Measurements from ENCODE around the gene TIMM10B. TPM values are rescaled to one million over a fixed set of nuclear protein-coding genes. Genes with fewer than 3 reads are reported as not detected.

Gene TIMM10B, protein sequence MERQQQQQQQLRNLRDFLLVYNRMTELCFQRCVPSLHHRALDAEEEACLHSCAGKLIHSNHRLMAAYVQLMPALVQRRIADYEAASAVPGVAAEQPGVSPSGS
- 31.5 and 35.3 TPM in 2 replicates for total RNA-seq
- polyA plus RNA-seq (2012): 29.6 TPM

DNA sequence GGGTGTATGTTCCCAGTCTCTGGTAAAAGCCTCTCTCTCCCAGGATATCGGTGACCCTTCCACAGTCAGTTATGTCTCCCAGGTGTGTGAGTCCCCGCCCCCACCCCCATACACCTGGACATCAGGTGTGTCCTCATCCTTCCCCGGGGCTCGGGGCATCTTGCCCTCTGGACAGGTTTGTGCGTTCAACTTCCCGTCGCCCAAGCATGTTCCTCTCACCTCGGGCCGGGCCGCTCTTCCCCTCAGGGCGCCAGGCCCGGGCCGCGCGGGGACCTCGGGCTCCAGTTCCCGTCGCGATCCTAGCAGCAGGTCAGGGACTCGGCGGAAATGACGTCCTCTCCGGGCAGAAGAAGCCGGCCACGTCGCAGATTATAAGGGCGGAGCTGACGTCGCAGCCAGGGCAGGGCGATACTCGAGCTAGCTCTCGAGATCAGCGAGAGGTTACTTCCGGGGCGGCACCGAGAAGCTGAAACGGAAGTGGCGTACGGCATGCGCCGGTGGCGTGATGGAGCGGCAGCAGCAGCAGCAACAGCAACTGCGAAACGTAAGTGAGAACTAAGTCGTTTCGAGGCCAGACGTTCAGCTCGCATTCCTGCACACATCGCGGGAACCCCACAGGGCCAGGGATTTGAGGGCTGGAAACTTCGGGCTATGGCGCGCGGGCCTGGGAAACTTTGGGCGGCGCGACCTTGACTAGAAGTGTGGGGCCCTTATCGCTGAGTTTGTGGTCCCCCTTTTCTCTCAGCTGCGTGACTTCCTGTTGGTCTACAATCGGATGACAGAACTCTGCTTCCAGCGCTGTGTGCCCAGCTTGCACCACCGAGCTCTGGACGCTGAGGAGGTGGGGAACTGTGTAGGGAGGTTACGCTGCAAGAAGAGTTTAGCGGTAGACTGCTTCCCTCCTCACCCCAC is at the start of gene TIMM10B, which contains the start of gene ARFIP2:
Gene TIMM10B (plus strand): TSS at position 490 of the 912 bp plus-strand sequence. CDS start 16 bp downstream, at position 506.
Gene ARFIP2 (minus strand): TSS at position 320 of the 912 bp plus-strand sequence. CDS start 910 bp downstream, outside the sequence.
- DNase-seq (ENCODE audit: low read depth): peak; percentile 98

DNA sequence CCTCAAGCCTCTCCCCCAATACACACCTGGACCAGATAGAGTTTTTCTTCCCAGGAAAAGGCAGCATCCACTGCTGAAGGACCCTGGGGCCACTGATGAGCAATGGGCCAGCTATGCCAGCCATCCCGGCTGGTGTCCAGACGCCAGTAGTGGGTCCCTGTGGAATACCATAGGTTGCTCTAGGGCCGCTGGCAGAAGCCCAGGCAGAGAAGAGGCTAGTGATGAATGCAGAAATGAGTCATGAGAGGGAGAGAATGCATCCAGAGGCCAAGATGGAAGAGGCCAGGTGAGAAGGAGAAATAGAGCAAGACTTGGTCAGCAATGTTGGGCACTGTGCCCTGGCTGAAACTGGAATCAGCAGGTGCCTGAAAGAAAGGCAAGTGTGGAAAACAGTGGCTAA is 49.4 kb upstream of the TIMM10B start:
- DNase-seq (ENCODE audit: low read depth): peak; percentile 91

DNA sequence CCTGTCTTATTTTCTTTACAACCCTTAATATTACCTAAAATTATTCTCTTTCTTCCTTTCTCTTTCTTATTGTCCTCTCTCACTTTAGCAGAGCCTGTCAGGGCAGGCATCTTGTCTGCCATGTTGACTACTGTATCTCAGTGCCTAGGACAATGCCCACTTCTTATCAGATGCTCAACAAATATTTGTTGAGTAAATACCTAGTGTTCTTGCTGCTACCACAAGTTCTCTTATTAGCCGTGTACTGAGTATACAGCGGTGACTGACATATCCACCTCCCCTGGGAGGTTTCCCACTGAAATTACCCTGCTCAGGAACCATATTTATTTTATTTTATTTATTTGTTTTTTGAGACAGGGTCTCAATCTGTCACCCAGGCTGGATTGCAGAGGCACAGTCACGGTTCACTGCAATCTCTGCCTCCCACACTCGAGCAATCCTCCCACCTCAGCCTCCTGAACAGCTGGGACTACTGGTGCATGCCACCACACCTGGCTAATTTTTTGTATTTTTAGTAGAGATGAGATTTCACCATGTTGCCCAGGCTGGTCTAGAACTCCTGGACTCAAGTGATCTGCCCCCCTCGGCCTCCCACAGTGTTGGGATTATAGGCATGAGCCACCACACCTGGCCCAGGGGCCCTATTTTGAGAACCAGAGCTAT is 47.2 kb upstream of the TIMM10B start:
- DNase-seq (ENCODE audit: low read depth): no peak

DNA sequence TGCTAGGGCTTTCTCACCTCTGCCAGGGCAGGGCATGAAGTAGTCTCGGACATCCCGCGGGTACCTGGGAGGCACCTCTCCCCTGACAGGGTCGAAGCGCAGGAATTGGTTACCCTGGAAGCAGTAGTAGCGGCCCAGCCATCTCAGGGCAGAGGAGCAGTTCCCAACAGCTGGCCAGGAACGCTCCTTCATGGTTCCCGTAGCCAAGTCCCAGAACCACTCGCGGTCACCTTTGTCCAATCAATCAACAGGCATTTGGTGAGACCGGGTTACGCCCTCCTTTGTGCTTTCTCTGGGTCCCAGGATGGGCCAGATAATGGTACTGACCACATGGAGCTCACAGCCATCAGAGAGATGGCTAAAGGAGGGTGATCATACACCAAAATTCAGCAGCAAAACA is 43.9 kb upstream of the TIMM10B start:
- DNase-seq (ENCODE audit: low read depth): no peak

DNA sequence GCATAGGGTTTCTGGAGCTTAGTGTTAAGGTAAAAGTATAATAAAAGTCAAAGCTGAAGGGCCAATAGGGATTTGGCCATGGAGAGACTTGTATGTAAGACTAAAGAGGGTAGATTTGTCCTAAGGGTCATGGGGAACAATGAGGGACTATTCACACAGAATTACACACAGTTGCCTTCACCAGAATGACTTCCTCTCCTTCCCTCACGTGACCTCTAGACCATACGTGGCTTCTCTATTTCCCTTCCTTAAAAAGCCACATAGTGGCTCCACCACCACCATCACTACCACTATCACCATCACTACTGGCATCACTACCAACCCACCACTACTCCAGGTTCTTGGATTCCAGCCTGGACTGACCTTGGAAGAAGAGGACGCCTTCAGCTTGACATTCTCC is 43.3 kb upstream of the TIMM10B start:
- DNase-seq (ENCODE audit: low read depth): no peak

DNA sequence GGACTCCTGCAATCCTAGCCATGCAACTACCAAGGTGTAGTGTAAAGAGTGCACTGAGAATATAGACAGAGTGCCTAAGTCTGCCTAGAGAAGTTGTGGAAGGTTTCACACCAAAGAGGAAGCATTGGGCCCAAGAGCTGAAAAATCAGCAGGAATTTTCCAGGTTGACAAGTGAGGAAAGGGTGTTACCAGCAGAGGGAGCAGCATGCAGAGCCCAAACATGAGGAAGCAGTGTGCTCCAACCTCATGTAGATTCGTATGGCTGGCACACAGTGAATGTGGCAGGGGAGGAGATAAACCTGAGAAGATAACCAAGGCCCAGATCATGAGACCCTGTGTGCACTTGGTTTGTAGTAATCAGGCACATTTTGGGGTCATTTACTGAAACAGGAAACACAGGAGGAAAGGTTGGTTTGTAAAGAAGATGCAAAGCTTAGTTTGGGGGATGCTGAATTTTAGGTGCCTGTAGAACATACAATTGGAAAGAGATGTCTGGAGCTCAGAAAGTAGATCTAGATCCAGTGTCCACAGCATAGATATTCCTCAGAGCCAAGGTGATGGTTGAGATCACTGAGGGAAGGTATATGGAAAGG is 42.2 kb upstream of the TIMM10B start:
- DNase-seq (ENCODE audit: low read depth): peak; percentile 52

DNA sequence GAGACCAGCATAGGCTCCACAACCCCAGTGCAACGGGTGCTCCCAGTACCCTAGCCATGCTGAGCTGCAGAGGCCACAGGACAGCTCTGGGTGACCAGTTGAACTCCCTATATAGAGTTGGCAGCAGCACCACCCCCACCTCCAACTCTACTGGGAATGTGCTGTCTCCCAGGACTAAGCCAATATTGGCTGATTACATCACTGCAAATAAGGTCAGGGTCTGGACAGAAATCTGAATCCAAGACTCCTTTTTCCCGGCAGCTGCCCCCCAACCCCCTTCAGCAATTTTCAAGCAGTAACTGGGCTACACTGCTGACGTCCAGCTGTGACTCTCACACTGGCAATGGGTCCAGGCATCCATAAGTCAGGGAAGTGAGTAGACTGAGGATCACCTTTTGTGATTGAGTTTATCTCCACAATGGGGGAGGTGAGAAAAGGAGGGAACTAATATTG is 40.4 kb upstream of the TIMM10B start, which contains the start of gene HPX:
Gene HPX (minus strand): TSS at position 82 of the 453 bp plus-strand sequence. CDS start 24 bp downstream, at position 58.
- no peak for DNase-seq (ENCODE audit: low read depth)

DNA sequence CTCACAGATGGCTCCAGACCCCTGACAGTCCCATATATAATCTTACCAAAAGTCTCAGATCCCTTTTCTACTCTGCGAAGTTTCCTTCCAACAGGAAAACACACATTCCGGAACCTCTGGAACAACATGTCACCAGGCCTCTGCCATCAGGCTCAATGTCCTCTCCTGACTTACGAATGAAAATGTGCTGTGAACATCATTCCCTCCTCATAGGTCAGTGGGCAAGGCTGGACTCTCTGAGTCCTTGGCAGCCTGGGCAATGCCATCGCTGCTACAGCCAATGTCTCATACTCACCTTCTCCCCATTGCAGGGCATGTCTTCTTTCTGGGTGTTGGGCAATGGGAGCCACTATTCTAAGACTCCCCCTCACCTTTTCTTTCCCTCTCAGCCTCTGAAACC is 38.9 kb upstream of the TIMM10B start:
- DNase-seq (ENCODE audit: low read depth): no peak

DNA sequence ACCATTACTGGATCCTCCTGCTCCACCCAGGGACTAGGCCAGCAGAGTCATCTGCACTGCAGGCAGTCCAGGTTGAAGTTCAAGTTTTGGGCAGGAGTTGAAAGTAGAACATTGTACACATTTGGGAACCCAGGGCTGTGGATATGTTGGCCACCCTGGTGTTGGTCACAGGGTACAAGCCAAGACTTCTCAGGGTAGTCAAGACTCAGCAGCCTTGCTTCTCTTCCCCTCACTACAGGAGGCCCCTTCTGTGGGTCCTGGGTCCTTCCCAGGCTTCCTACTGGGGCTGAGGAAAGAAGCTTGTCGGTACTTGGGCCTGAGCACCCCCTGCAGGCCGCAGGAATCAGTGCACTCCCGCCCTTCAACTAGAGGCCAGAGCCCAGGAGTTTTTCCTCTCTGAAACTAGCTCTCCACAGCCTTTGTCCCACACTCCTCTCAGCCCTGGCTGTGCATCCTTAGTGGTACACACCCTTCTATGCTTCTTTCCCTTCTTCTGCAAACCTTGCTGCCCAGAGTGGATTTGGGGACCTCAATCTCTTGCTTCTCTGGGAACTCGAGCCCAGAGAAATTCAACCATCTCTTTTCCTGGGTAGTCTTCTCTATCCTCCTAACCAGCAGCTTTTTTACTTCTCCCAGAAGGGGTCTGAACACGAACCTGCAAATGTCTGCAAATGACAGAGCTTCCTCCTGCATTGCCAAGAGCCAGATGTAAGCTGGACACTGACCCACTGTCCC is 37.9 kb upstream of the TIMM10B start:
- peak; percentile 52 for DNase-seq (ENCODE audit: low read depth)

DNA sequence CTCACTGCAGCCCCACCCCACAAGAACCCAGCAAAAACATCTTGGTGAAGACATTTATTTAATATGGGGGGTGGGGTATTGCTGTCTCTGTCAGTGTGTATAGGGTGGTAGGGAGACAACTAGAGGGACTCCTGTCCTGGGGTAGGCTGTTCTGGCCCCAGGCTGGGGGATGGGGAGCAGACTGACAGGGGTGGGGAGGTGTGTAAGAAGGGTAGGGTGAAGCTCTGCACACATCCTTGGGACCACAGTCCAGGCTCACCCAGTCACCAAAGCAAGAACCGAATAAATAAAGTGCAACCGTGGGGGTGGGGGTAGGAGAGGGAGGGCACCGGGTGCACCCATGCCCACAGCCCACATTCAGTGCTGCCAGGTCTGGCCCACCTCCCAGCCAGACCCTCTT is 32.7 kb upstream of the TIMM10B start:
- no peak for DNase-seq (ENCODE audit: low read depth)

DNA sequence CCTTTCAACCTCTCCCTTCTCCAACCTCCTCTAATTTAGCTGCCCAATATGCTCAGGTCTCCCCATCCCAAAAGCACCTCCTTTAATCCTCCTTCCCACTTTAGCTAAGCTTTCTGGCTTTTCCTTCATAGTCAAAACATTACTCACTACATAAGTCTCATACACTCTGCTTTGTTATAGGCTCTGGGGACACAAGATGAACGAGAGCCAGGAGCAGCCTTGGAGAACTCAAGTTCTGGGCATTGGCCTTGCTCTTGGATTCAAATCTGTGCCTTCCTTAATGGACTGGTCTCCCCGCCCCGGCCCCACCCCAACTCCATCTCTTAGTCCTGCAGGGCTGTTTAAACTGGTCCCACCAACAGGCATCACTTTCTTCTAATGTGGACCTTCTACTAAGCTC is 29.1 kb upstream of the TIMM10B start:
- DNase-seq (ENCODE audit: low read depth): no peak

DNA sequence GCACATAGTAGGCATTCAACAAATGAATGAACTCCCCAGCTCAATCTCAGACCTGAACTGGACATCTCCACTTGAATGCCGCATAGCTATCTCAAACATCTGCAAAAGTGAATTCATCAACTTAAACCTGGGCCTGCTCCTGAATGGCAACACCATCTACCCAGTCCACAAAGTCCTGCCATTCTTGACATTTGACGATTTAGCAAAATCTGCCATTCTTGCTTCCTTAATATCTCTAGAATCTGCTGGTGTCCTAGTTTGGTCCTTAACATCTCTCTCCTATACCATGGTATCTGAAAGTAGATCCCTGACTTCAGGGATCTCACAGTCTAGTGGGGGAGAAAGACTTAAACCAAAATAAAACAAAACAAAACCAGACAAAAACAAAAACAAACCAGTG is 28.1 kb upstream of the TIMM10B start:
- DNase-seq (ENCODE audit: low read depth): no peak

DNA sequence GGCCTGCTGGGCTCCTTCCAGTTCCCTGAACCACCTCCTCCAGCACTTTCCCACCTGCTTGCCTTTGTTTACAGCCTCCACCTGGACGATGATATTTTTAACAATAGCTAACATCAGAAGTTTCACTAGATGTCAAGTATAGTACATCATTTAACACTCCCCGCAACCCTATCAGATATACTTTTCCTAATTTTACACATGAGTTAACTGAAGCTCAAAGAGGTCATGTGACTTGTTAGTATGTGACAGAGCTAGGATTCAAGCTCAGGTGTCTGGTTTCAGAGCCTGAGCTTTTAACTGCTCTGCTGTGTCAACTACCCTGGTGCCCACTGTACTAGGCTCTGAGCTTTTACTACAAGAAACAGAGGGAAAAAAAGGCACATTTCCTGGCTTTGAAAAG is 26.2 kb upstream of the TIMM10B start:
- DNase-seq (ENCODE audit: low read depth): no peak

DNA sequence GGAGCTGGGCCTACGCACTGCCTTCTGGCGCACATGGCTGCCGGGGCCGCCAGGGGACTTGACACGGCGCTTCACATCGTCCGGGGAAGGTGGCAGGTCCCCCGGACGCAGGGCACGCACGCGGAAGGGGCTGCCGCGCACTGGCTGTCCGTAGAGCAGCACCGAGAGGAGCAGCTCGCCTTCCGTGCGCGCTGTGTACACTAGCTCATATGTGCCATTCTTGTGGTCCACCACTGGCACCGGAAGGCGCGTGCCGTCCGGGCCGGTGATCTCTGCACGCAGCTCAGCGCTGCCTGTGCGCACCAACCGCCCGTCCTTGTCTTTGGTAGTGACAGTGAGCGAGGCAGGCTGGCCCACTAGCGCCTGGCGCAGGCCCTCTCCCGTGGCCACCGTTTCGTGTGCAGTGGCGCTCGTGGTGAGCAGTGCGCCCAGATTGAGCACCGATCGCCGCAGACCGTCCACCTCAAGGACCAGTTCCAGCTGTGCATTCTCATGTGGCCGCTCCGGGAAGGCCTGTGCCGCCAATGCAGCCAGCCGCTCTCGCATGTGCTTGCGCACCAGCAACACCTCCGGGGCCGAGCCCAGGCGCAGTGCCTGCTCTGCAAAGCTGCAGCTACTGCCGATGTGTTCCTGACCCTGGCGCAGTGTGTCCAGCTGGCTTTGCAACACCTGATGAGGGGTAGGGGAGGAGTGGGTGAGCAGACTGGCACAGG is 24.8 kb upstream of the TIMM10B start:
- DNase-seq (ENCODE audit: low read depth): no peak

DNA sequence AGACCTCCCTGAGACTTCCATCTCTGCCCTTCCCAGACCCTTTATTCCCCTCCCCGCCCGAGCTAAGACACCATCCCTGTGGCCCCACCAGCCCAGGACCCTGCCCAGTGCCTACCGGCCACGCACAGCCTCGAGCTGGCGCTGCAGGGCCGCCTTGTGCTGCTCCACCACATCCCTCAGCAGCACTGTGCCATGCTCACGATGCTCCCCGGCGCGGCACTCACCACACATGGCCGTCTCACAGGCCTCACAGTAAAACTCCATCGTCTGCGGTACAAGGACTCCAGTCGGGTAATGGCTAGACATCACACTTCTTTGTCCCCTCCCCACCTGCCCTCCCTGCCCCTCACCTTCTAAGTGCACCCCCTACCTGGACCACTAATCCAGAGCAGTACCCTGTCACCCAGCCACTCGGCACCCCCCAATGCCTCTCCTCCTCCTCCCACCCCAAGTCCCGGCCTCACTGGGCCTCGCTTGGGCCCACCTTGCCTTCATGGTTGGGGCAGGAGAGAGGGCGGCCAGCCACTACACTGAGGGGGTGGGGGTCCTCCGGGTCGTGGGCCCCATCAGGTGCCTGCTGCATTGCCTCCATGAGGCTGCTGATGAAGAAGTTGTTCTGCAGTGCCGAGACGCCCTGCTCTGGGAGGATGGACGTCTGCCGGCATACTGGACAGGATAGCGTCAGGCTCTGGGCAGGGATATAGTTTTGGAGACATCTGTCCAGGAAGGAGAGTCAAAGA is 23.6 kb upstream of the TIMM10B start:
- DNase-seq (ENCODE audit: low read depth): no peak

DNA sequence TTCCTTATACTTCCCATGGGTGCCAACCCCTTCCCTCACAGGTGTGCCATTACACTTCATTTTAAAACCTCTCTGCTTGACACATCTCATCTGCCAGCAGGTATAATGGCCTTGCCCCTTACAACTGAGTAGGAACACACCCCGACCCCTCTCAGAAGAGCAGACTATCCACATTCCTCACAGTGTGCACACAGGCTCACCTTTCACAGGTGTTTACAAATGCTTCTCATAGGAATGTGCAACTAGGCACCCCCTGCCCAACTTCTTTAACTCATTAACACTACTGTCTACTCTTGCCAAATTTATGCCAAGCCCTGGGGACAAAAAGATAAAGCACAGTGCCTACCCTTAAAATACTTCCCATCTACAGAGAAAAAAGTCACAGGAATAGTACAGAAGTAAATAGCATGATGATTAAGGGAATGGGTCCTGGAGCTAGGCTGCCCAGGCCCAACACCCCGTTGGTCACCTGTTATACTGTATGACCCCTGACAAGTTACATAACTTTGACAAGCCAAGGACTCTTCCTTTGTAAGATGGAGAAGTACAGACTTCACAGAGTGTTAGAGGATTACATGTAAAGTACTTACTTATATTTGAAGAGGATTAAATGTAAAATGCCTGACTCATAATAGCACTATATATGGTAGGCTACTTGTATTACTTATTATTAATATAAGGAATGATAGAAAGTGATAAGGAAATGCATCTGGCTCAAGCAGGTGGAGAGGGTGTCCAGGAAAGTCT is 22.8 kb upstream of the TIMM10B start:
- no peak for DNase-seq (ENCODE audit: low read depth)

DNA sequence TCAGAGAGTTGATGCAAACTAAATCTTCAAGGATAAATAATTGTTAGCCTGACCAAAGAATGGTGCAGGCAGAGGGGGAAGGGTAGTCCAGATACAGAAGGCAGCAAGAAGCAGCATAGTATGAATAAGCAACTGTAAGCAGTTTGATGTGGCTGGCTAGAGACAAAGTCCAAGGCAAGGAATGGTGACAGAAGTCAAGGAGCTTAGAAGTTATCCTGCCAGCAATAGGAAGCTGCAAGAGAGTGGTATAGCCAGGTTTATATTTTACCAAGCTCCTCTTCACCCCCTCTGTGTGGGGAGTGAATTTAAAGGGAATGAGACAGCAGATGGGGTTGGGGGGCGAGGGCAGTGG is 22.2 kb upstream of the TIMM10B start:
- DNase-seq (ENCODE audit: low read depth): no peak

DNA sequence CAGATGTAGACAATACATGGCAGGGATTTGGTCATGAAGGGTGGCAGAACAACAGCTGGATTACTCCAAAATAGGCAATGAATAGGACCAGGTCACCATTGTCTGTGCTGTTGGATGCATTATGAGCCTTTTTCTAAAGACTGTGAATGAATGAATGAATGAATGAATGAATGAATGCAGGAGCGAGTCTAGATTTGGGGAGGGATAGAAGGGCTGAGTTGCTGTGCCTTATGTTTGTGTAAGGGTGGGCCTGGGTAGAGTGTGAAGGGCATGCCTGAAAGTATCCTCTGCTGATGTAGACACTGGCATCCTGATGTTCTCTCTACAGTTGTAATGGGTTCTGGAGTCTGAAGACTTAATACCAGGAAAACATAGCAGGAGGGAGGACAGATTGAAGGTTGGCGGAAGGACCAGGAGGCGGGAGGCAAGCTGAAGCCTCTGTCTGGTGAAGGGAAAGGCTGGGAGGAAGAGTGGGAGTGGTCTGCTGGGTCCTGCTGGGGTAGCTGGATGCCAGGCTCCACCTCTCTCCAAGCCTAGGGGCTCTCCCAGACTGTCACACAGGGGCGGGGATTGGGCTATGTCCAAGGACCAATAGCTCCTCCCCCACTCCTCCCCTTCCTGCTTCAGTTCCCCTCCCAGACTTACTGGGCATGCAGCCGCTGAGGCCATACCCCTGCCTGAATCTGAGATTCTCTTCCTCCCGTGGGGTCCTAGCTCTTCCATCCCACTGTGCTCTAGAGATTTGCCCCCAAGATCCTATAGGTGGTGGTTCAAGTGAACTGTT is 12.4 kb upstream of the TIMM10B start:
- DNase-seq (ENCODE audit: low read depth): peak; percentile 15
